ENCODE measurements around the gene ANKRD13B.

GRCh38 chr17:29623283-29623647, 30.3 kb downstream of the ANKRD13B start:
- TF ChIP-seq CTCF (IDR thresholded peaks at IDR 0.05) = no peak
- TF ChIP-seq EP300 (IDR thresholded peaks at IDR 0.05) = no peak

Measured in tibial nerve (tissue), 4 donors.